Right cardiac atrium (tissue), 5 donors: ENCODE data around the gene EPHB3. TPM values are rescaled to one million over a fixed set of nuclear protein-coding genes. Genes with fewer than 3 reads are reported as not detected.
"Not testable (repeated sequence)": the region's sequence is repeated elsewhere in the genome, so short reads cannot be mapped to it uniquely, and the experiment has no call there.

Source experiments
- ATAC-seq, 2 donors: fragments of 200-7000 bp; cut with Tn5 transposase; one replicate each; pipeline versions ENCODE4 v1.8.0 to v1.9.1; 2020; ENCODE audit warnings: moderate library complexity in 2 of 2, mild to moderate bottlenecking in 1 of 2
- DNase-seq, 3 donors: peaks; one replicate each; pipeline ENCODE4 v3.0.0-alpha.2; 2020
- H3K27ac ChIP-seq: one replicate; pipeline ENCODE4 v1.5.1; 2013; ENCODE audit warnings: mild to moderate bottlenecking, low read length, control low read depth, moderate library complexity
- H3K27me3 ChIP-seq: one replicate; pipeline ENCODE4 v1.6.1; 2013; ENCODE audit not compliant: control insufficient read depth, insufficient read depth
- H3K4me1 ChIP-seq: one replicate; pipeline ENCODE4 v1.6.1; 2013; ENCODE audit warnings: low read length; ENCODE audit not compliant: control insufficient read depth, insufficient read depth
- H3K4me3 ChIP-seq: one replicate; pipeline ENCODE4 v1.5.1; 2013; ENCODE audit warnings: low read length, control low read depth
- H3K9me3 ChIP-seq: one replicate; pipeline ENCODE4 v1.6.1; 2013; ENCODE audit warnings: low read length; ENCODE audit not compliant: control insufficient read depth
- WGBS: extraction: QIAGEN DNeasy Blood & Tissue Kit; methylation state at CpG from one replicate; pipeline ENCODE4 v1.1.7; 2013; 5-methylcytosine and 5-hydroxymethylcytosine counted together
- intact Hi-C, 4 donors: fragments of 100-400 bp; cut with DNase I; formaldehyde crosslinking; loops; one replicate each; pipeline versions ENCODE4 v1.11.0 to v1.14.0; 2022 to 2023
- polyA plus RNA-seq: library from polyadenylated mRNA; stranded (reverse); fragments of 200-250 nt; gene quantifications from one replicate; pipeline ENCODE4 v1.2.3, GENCODE V29; 2013
- total RNA-seq, 4 donors: library from RNA; stranded (reverse); fragmentation: NEBNext Ultra II Directional; extraction: Animal tissue kit (Norgen Biotek cat#: 25700); gene quantifications; one replicate each; pipeline ENCODE4 v1.2.1, GENCODE V29; 2021
- donor health status: healthy with polysubstance abuse.
- donor health status: DM: no; HTN: yes; CAD: no.
- donor health status: DM: no; HTN: no; CAD: no.
- donor health status: DM: no; HTN: yes; CAD: no; lungs with severe emphysema.
- donor health status: DM: yes; HTN: yes; CAD: no.

Gene EPHB3
- total and polyA plus RNA-seq, 5 donors, result 0.52 to 3.4 (median 2.9) TPM

DNA sequence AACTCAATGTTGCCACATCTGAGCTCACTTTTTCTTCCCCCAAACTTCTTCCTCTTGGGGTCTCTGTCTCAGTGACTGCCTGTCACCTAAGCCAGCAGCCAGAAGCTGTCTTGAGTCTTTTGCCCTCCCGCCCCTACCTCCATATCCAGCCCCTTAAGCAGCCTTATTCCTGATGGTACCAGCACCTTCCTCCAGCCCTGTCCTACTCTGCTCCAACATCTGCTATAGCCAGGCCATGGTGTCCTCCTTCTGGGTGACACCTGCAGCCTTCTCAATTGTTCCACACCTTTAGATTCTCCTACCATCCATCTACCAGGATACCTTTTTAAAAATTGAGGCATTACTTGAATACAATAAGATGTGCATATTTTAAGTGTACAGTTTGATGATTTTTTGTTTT lies 53.8 kb downstream of the EPHB3 start:
- ATAC-seq, result no peak
- H3K9me3 ChIP-seq, result no peaks in the 10 kb centered on the region

DNA sequence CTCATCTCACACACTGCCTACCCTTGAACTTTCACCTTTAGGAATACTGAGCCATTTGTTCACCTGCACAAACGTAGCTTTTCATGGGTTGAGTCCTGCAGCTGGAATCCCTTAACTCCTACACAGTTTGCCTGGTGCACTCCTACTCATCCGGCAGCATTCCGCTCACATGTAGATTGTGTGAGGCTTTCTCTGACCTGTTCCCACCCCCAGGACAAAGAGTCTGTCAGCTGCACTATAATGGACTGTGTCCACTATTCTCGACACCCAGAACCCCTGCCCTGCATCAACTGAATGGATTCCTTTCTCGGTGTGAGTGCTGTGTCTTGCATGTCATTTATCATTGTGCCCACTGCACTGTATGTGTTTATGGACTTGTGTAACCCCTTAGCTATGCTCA lies 54.9 kb downstream of the EPHB3 start:
- Histone ChIP-seq H3K27ac (no peak overlapping the region), H3K4me1 (peaks cover 11% of the 10 kb centered on the region), H3K27me3 (no peaks in the 10 kb centered on the region), H3K9me3 (no peaks in the 10 kb centered on the region), H3K4me3 (no peak overlapping the region)
- ATAC-seq (no peak), DNase-seq (no peak)
- 73% methylated on average over 5 of the region's 5 CpGs for WGBS
- intact Hi-C loops, result no loop called here

More for the DNA sequence above, 53.8 kb downstream of the EPHB3 start:
- no peak for DNase-seq
- Histone ChIP-seq H3K4me3 (no peak overlapping the region), H3K4me1 (peaks cover 11% of the 10 kb centered on the region), H3K27me3 (no peaks in the 10 kb centered on the region), H3K27ac (no peak overlapping the region)
- WGBS, result 98% methylated on average over 1 of the region's 1 CpG
- intact Hi-C loops, result no loop called here

DNA sequence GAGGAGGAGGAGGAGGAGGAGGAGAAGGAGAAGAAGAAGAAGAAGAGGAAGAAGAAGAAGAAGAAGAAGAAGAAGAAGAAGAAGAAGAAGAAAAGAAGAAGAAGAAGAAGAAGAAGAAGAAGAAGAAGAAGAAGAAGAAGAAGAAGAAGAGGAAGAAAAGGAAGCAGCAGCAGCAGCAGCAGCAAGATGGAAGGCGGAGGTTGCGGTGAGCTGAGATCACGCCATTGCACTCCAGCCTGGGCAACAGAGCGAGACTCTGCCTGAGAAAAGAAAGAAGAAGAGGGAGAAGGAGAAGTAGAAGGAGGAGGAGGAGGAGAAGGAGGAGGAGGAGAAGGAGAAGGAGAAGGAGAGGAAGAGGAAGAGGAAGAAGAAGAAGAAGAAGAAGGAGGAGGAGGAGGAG lies 55.7 kb downstream of the EPHB3 start:
- ATAC-seq, H3K9me3 ChIP-seq, DNase-seq, H3K27me3 ChIP-seq, intact Hi-C loops, H3K27ac ChIP-seq, H3K4me3 ChIP-seq: not testable (repeated sequence)
- peaks cover 11% of the 10 kb centered on the region for H3K4me1 ChIP-seq
- WGBS, result 88% methylated on average over 4 of the region's 4 CpGs

DNA sequence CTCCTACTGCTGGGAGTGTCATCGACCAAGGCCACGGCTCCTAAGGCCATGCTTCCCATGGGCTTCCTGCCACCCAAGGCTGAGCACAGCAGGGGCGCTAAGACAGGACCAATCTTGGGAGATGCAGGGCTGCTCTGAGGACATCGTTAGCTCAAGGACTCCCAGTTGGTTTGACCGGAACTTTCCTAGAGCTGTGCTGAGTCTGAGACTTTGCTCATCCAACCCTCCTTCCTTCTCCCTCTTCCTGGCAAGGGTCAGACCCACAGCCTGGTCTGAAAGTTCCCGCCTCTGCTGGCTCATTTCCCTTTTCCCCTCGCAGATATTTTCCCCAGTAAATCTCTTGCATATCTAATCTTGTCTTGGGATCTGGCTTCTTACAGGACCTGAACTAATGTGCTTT lies 57.2 kb downstream of the EPHB3 start:
- intact Hi-C loops, result no loop called here
- no peaks in the 10 kb centered on the region for H3K9me3 ChIP-seq
- peaks cover 11% of the 10 kb centered on the region for H3K4me1 ChIP-seq
- WGBS, result 51% methylated on average over 7 of the region's 7 CpGs
- no peak overlapping the region for H3K4me3 ChIP-seq
- ATAC-seq (peak; percentile 36 to 55), DNase-seq (no peak)
- H3K27me3 ChIP-seq, result no peaks in the 10 kb centered on the region
- no peak overlapping the region for H3K27ac ChIP-seq

DNA sequence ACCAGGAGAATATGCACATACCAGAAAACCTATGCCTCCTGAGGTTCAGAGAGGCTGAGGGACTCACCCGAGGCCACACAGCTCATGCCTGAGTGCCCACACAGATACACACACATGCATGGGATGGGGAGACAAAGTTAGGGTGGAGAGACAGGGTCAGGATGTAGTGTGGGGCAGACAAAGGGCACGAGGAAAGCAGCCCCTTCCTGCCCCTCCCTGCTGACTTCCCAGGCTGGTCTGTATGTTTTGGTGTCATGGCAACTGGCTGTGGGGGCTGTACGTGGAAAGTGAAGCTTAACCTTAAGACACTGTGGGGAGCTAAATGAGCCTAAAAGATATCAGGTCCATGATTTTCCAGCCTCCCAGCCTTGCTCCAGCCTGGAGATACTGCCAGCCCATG lies 57.8 kb downstream of the EPHB3 start:
- 21% methylated on average over 3 of the region's 3 CpGs for WGBS

DNA sequence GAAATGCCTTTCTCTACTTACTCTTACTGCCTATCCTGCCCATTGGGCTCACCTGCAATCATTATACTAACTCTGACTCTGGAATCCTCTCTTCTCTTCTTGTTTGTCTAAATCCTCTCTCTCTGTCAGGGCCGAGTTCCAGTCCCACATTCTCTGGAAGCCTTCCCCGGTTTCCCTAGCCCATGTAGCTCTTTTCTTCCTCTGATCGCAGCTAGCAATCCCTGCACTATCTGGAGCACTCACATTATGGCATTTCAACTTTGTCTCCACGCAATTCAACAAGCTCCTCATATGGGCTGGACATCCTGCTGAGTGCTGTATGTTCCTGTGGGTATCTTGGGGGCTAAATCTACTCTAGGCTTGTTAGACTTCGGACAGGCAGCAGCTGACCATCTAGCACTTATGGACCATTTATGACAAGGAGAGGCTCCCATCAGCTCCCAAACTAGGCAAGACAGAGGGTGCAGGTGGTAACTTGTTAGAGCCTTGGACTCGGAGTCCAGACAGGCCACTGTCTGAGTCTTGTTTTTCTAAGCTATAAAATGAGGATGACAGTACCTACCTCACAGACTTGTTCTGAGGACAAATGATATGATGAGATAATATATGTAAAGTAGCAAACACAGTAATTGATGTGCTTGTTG lies 58.3 kb downstream of the EPHB3 start:
- Histone ChIP-seq H3K9me3 (no peaks in the 10 kb centered on the region), H3K4me1 (peaks cover 11% of the 10 kb centered on the region), H3K4me3 (no peak overlapping the region), H3K27me3 (no peaks in the 10 kb centered on the region), H3K27ac (no peak overlapping the region)
- 41% methylated on average over 6 of the region's 6 CpGs for WGBS
- intact Hi-C loops, result no loop called here
- DNase-seq (no peak), ATAC-seq (peak; percentile 28 to 30)

More for the DNA sequence above, 57.8 kb downstream of the EPHB3 start:
- ATAC-seq (peak; percentile 80 to 96), DNase-seq (peak in 1 of 3 donors; percentile 65)
- no peak overlapping the region for H3K27ac ChIP-seq
- H3K9me3 ChIP-seq, result no peaks in the 10 kb centered on the region
- intact Hi-C loops, result no loop called here
- no peaks in the 10 kb centered on the region for H3K27me3 ChIP-seq
- no peak overlapping the region for H3K4me3 ChIP-seq
- H3K4me1 ChIP-seq, result peaks cover 11% of the 10 kb centered on the region

DNA sequence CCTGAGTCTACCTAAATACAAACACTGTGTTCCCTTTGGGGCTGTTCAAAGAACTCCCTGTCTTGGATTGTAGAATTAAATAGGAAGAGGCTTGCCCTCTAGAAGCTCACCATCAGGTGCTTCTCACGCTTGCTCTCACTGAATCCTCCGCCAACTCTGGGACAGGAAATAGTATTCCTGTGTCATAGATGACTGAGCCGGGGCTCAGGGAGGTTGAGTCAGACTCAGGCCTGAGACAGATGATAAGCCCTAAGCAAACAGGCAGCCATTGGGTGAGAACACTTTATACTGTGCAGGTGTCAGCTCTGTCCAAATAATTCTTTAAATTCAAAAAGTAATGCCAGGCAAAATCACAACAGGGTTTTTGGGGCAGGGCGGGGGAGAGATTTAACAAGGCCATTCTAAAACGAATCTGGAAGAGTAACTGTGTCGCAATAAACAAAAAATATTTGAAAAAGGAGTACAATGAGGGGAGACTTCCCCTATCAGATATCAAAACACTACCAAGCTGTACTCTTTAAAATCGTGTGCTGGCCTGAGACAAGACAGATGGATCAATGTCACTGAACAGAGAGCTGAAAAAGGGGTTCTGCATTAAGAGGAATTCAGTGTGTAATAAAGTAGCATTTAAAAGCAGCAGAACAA lies 59.0 kb downstream of the EPHB3 start:
- Histone ChIP-seq H3K27ac (no peak overlapping the region), H3K9me3 (no peaks in the 10 kb centered on the region), H3K4me1 (peaks cover 11% of the 10 kb centered on the region), H3K4me3 (no peak overlapping the region), H3K27me3 (no peaks in the 10 kb centered on the region)
- WGBS, result 69% methylated on average over 7 of the region's 7 CpGs
- DNase-seq, result no peak
- intact Hi-C loops, result no loop called here
- ATAC-seq, result peak in 1 of 2 donors; percentile 53

DNA sequence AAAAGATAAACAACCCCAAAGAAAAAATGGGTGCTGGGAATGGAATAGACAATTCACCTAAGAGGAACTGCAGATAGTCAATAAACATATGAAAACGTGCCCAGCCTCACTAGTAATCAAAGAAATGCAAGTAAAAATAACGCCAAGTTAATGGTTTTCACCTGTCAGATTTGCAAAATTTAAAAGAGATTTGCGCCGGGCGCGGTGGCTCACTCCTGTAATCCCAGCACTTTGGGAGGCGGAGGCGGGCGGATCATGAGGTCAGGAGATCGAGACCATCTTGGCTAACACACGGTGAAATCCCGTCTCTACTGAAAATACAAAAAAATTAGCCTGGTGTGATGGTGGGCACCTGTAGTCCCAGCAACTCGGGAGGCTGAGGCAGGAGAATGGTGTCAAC lies 60.6 kb downstream of the EPHB3 start:
- H3K27me3 ChIP-seq, intact Hi-C loops, H3K27ac ChIP-seq, ATAC-seq, H3K4me3 ChIP-seq, DNase-seq, H3K9me3 ChIP-seq: not testable (repeated sequence)
- H3K4me1 ChIP-seq, result peaks cover 11% of the 10 kb centered on the region
- 96% methylated on average over 13 of the region's 13 CpGs for WGBS

DNA sequence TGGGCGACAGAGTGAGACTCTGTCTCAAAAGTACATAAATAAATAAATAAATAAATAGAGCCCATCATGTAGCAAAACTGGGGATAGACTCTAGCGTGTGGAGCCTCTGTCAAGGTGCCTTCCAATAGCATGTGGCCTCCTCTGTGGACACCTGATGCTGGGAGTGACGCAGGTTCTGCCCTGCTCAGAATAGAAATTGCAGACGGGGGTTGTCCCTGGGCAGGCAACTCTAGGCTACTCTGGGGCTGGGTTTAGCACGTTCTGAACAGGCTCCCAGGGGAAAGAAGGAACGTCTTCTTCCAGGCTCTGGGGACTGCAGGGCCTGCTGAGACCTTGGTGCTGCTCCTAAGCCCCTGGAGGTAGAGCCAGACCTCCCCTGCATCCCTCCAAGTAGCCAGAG lies 65.3 kb downstream of the EPHB3 start:
- intact Hi-C loops, result no loop called here
- H3K4me1 ChIP-seq, result no peaks in the 10 kb centered on the region
- no peaks in the 10 kb centered on the region for H3K9me3 ChIP-seq
- peak overlapping the region; percentile 81 for H3K27ac ChIP-seq
- no peaks in the 10 kb centered on the region for H3K27me3 ChIP-seq
- ATAC-seq (peak; percentile 46 to 68), DNase-seq (no peak)
- WGBS, result 63% methylated on average over 6 of the region's 6 CpGs
- no peak overlapping the region for H3K4me3 ChIP-seq

DNA sequence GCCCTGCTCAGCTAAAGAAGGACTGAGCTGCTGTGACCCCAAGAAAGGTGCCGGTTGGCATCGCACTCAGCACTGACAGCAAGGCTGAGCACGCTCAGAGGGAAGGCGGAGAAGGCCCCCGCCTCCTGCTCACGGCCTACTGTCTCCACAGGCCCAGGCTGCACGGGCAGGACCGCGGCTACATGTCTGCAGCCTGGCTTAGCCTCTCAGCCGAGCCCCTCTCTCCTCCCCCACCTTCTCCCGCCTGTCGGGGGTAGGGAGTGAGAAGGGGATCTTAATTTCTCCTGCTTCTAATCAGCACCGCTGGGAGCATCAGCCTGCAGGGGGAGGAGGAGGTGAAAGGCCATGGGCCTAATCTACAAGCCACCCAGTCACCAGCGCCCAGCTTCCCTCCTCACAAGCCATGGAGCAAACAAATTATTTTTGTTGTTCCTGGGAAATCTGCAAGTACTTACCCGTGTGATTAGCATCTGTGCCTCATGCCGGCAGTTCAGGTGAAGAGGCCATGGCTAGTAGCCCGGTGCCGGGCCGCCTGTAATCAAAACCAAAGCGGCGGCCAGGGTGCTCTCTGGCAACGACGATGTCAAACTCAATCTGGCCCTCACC lies 68.1 kb downstream of the EPHB3 start:
- ATAC-seq, result no peak
- no peak for DNase-seq
- Histone ChIP-seq H3K9me3 (no peaks in the 10 kb centered on the region), H3K27me3 (no peaks in the 10 kb centered on the region), H3K4me3 (no peak overlapping the region), H3K27ac (no peak overlapping the region), H3K4me1 (no peaks in the 10 kb centered on the region)
- intact Hi-C loops, result no loop called here
- 82% methylated on average over 23 of the region's 23 CpGs for WGBS

DNA sequence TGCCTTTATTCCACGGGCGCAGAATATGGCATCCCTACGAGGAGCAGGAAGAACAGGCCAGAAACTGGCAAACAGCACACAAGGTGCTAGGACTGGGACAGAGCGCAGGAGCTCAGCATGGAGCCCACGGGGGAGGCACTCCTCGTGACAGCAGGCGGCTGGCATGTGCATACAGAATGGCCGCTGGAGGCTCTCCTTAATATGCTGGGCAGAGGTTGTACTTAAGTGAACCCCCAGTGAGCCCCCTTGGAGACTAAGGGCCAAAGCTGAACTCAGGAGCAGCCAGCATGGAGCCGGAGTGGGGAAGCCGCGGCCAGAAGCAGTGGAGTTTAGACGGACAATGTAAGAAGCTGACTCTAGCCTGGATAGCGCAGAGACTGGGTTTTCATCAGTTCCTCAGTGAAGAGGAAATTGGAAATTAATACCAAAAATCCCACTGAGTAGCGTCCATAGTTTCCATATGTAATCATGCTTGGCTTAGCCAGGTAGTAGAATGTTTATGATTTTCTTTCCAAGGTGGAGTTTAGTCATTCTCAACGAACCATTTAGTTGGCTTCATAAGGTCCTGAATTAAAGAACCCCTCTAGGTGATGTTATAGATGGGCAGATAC lies 69.4 kb downstream of the EPHB3 start:
- intact Hi-C loops, result no loop called here
- Histone ChIP-seq H3K9me3 (no peaks in the 10 kb centered on the region), H3K27me3 (no peaks in the 10 kb centered on the region), H3K4me1 (no peaks in the 10 kb centered on the region), H3K27ac (no peak overlapping the region), H3K4me3 (no peak overlapping the region)
- ATAC-seq (no peak), DNase-seq (no peak)
- WGBS, result 83% methylated on average over 15 of the region's 15 CpGs
